Activated T-helper 17 cell treated with anti-CD3 and anti-CD28 coated beads, Interleukin-2, amount 50 U/mL, for 72 hours (primary cell): ENCODE data around the gene GUCA2A. TPM values are rescaled to one million over a fixed set of nuclear protein-coding genes. Genes with fewer than 3 reads are reported as not detected.
"Not testable (repeated sequence)": the region's sequence is repeated elsewhere in the genome, so short reads cannot be mapped to it uniquely, and the experiment has no call there.

Experiments
- ATAC-seq: fragments of 150-1000 bp; cut with Tn5 transposase; replicated peaks from 2 replicates; pipeline ENCODE4 v1.10.0; 2021; ENCODE audit warnings: mild to moderate bottlenecking, moderate library complexity
- H3K27ac Mint-ChIP-seq: one replicate; pipeline ENCODE4 v1.8.0; 2022; ENCODE audit warnings: mixed read lengths
- H3K27me3 Mint-ChIP-seq: one replicate; pipeline ENCODE4 v1.8.0; 2022; ENCODE audit warnings: mixed read lengths
- H3K36me3 Mint-ChIP-seq: one replicate; pipeline ENCODE4 v1.8.0; 2022; ENCODE audit warnings: low read depth, mild to moderate bottlenecking, mixed read lengths
- H3K4me1 Mint-ChIP-seq: one replicate; pipeline ENCODE4 v1.8.0; 2022; ENCODE audit warnings: mixed read lengths
- H3K4me3 Mint-ChIP-seq: one replicate; pipeline ENCODE4 v1.8.0; 2022; ENCODE audit warnings: mild to moderate bottlenecking, mixed read lengths
- H3K9me3 Mint-ChIP-seq: one replicate; pipeline ENCODE4 v1.8.0; 2022; ENCODE audit warnings: mixed read lengths
- total RNA-seq, 2 donors: library from RNA; stranded (reverse); gene quantifications; one replicate each; pipeline ENCODE4 v1.2.3, GENCODE V29; 2022

The GUCA2A gene, protein sequence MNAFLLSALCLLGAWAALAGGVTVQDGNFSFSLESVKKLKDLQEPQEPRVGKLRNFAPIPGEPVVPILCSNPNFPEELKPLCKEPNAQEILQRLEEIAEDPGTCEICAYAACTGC
- not detected for total RNA-seq

DNA sequence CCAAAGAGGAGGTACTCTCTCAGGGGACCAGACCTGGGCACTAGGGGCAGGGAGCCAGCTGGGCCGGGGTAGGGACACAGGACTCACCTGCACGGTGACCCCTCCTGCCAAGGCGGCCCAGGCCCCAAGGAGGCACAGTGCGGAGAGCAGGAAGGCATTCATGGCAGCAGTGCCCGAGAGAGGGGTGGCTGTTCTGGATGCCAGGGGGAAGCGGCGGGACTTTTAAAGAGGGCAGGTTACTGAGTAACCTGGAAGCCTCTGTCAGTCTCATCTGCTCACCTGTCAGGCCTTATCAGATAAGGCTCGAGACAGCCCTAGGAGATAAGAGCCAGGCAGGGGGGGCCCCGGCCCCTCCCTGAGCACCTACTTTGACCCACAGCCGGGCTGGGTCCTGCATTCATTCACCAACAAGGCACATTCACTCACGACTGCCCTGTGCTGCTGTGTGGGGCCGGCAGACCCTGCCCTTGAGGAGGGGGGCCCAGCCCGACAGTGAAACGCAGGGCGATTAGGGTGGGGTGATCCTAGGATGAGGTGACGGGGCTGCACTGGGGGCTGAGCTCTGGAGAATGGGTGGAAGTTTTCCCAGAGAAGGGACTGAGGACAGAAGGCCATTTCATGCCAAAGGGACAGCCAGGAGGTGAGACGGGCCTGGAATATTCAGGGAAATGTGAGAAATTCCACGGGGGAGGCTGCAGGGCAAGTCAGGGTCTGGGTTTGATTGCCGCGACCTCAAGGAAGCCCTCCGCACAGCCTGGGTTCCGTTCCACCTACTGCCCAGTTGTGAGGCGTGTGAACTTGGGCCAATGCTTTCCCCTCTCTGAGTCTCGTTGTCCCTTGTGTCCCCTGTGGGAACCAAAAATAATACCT lies at the start of gene GUCA2A:
TSS of gene GUCA2A (minus strand) at position 195 of the 870 bp plus-strand sequence. CDS start at position 162, 33 bp downstream.
- no peaks in the 10 kb centered on the region for H3K36me3 Mint-ChIP-seq
- H3K4me3 Mint-ChIP-seq = no peak within 1 kb of the TSS
- peaks cover 9% of the 10 kb centered on the region for H3K27me3 Mint-ChIP-seq
- H3K27ac Mint-ChIP-seq = no peak within 1 kb of the TSS
- H3K4me1 Mint-ChIP-seq = no peaks in the 10 kb centered on the region
- ATAC-seq = no peak
- peaks cover 14% of the 10 kb centered on the region for H3K9me3 Mint-ChIP-seq

DNA sequence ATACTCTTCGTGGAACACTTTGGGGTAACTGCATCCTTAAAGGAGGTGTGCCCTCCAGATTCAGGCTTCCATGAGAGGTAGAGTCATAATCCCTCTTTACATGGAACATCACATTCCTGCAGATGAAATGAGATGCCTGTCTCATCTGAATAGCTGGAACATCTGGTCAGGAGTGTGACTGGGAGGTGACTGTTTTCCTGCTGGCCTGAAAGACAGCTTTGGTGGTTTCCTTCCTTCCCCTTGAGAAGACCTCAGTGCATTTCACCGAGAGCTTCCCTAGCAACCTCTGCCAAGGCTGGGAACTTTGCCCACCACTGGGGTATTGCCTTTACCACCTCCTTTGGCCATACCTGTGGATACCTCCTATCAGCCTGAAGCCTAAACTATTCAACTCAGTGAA lies 46.7 kb upstream of the GUCA2A start:
- Mint-ChIP-seq H3K9me3 (no peaks in the 10 kb centered on the region), H3K27ac (peak overlapping the region; percentile 28), H3K4me3 (no peak overlapping the region), H3K36me3 (peaks cover 42% of the 10 kb centered on the region), H3K27me3 (no peaks in the 10 kb centered on the region), H3K4me1 (peaks cover 7% of the 10 kb centered on the region)
- ATAC-seq = no peak

DNA sequence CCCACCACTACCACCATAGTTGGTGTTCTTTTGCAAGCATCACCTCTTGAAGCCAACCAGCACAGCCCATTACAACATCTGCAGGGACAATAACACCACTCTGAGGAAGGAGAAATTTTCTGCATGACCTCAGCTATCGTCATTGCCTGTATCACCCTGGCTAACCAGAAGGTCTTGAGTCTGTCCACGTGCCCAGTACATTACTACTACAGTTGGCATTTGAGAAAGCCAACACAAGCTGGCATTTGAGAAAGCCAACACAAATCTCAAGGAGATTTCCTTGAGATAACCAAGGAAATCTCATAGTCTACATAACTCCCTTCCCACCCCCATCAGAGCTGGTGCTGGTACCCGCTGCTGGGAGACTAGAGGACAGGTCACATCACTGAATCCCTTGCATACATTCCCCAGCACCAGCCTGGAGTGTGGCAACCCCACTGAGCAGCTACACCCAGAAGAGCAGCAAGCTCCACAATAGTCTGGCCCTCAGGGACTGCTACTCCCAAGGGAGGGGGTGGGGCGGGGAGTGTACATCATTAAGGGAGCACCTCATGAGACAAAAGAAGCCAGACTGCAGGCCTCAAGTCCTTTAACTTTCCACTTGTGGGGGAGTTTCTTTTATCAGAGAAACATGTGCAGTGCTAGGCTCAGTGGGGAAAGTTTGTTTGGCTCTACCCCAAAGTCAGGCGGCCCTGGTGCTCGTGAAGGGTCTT lies 46.0 kb upstream of the GUCA2A start:
- Mint-ChIP-seq H3K4me1 (peaks cover 7% of the 10 kb centered on the region), H3K27ac (no peak overlapping the region), H3K9me3 (no peaks in the 10 kb centered on the region), H3K4me3 (no peak overlapping the region), H3K27me3 (no peaks in the 10 kb centered on the region), H3K36me3 (peaks cover 48% of the 10 kb centered on the region)
- no peak for ATAC-seq

DNA sequence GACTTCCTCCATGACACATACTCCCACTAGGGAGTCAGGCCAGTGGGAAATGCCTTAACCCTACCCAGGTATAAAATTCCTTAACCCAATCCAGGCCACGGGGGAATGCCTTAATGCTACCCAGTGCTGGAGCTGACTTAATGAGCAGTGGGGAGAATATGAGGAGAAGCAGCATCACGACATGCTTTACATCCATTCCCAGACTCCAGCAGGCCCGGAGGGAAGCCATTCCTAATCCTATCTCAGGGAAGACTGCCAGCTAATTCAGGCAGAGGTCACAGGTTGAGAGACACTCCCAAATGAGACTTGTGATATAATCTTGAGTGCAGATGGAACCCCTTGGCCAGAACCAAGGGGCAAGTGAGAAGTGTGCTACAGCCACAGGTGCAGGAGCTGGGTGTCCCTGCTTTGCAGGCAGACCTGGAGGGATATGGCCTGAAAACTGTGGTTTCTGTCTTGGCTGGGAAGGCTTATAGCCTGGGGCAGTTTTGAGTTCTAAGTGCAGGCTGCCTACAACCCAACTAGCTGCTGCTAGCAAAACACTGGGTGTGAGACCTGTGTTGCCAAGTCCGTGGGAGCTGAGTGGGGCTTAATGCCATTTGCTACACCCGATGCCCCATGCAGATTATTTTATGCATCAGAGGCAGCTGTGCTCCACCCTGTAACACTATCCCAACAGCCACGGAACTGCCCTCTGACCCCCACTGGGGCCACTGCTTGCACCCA lies 45.1 kb upstream of the GUCA2A start:
- Mint-ChIP-seq H3K4me3 (no peak overlapping the region), H3K27me3 (no peaks in the 10 kb centered on the region), H3K9me3 (peaks cover 2% of the 10 kb centered on the region), H3K27ac (no peak overlapping the region), H3K4me1 (peaks cover 10% of the 10 kb centered on the region), H3K36me3 (peaks cover 55% of the 10 kb centered on the region)
- ATAC-seq = no peak

DNA sequence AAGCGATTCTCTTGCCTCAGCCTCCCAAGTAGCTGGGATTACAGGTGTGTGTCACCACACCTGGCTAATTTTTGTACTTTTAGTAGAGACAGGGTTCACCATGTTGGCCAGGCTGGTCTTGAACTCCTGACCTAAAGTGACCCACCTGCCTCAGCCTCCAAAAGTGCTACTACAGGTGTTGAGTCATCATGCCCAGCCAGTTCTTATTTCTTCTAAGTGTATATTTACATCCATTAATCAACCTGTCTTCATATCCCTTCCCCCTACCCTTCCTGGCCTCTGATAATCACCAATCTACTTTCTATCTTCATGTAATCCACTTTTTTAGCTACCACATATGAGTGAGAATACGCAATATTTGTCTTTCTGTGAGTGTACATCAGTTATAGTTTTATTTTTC lies 42.4 kb upstream of the GUCA2A start:
- not testable (repeated sequence) for H3K27me3 Mint-ChIP-seq, H3K27ac Mint-ChIP-seq, H3K4me3 Mint-ChIP-seq, ATAC-seq, H3K9me3 Mint-ChIP-seq
- Mint-ChIP-seq H3K36me3 (peaks cover 59% of the 10 kb centered on the region), H3K4me1 (peaks cover 12% of the 10 kb centered on the region)

DNA sequence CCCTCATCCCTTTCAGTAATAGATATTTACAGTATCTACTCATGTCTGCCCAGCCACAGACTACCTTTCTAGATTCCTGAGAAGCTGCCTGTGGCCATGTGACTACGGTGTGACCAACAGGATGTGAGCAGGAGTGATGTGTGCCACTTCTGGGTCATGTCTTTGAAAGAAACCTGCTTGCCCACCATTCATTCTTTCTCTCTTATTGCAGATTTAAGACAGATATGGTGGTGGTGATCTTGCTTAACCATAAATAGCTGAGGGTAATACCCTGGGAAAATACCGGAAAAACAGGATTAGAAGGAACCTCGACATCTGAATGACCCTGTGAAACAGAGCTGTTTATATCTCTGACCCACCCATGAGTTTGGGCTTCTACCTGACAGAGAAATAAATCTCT lies 41.6 kb upstream of the GUCA2A start:
- Mint-ChIP-seq H3K4me3 (no peak overlapping the region), H3K4me1 (peaks cover 12% of the 10 kb centered on the region), H3K27me3 (no peaks in the 10 kb centered on the region), H3K36me3 (peaks cover 62% of the 10 kb centered on the region), H3K9me3 (peaks cover 10% of the 10 kb centered on the region), H3K27ac (no peak overlapping the region)
- ATAC-seq = peak; percentile 81

DNA sequence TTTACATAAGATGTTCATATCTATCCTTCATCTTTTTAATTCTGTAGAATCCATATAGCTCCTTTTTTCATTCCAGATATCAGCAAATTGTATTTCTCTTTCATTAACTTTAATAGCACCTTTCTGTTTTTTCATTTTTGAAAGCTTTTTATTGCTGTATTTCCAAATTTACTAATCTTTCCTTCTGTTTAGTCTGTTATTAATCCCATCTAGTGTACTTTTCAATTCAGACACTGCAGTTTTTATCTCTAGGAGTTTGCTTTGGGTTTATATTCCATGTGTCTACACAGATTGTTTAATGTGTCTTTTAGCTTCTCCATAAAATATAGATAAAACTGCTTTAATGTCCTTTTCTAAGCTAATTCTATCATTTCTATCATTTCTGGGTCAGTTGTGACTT lies 37.4 kb upstream of the GUCA2A start:
- H3K36me3 Mint-ChIP-seq = peaks cover 90% of the 10 kb centered on the region
- no peak for ATAC-seq
- H3K27me3 Mint-ChIP-seq = no peaks in the 10 kb centered on the region
- H3K9me3 Mint-ChIP-seq = peaks cover 10% of the 10 kb centered on the region
- H3K4me1 Mint-ChIP-seq = peaks cover 9% of the 10 kb centered on the region
- H3K27ac Mint-ChIP-seq = no peak overlapping the region
- no peak overlapping the region for H3K4me3 Mint-ChIP-seq

DNA sequence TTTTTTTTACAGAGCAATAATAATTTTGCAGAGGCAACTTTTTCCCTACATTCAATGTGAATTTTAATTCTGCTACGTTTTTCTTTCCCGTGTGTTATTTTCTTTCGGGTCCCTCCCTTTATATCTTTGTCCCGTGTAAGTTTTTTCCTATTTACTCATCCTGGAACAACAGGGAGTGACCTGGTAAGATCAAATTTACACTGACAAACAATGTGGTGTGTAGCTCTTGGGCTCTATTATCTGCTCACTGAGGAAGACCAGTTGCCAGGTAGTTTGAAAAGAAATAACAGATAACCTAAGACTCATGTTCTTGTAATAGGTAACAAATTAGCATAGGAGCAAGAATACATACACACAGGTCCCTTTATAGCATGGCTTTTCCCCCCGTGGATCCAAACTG lies 33.7 kb upstream of the GUCA2A start:
- H3K27ac Mint-ChIP-seq = no peak overlapping the region
- ATAC-seq = no peak
- H3K4me1 Mint-ChIP-seq = no peaks in the 10 kb centered on the region
- no peak overlapping the region for H3K4me3 Mint-ChIP-seq
- H3K27me3 Mint-ChIP-seq = no peaks in the 10 kb centered on the region
- H3K9me3 Mint-ChIP-seq = peaks cover 5% of the 10 kb centered on the region
- H3K36me3 Mint-ChIP-seq = peaks cover 82% of the 10 kb centered on the region

DNA sequence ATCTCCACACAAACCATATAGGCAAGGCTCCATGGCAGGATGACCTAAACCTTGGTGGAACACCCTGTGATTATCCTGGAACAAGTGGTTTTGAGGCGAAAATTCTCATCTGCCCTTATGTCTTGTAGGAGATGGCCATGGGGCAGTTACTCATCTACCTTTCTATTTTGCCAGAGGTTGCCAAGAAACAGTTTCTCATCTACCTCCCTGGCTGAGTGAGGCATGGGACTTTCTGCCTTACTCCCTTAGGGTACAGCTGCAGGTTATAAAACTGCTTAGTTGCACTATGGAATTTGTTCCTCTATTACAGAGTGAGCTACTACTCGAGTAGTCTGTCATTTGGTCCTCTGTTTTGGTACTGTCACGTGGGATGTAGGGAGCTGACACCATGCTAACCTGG lies 31.3 kb upstream of the GUCA2A start:
- Mint-ChIP-seq H3K27me3 (no peaks in the 10 kb centered on the region), H3K4me1 (no peaks in the 10 kb centered on the region), H3K9me3 (no peaks in the 10 kb centered on the region), H3K4me3 (no peak overlapping the region), H3K27ac (no peak overlapping the region), H3K36me3 (peaks cover 75% of the 10 kb centered on the region)
- ATAC-seq = no peak

DNA sequence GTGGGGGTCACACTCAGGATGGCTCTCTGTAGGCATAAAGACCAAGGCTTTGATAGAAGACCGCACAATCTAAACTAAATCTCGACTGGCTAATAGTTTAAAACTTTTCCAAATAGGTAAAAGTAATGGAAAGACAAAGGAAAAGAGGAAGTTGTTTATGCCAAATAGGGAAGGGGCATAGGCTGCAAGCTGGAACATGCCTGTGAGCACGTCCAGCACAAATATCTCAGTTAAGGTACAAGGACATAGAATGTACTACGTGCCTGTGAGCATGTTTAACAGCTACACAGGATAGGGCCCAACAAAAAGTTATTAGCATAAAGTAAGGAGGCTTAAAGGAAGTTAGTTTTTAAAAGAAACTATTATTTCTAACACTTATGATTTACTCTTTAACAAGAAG lies 27.6 kb upstream of the GUCA2A start:
- Mint-ChIP-seq H3K4me3 (no peak overlapping the region), H3K27ac (no peak overlapping the region), H3K9me3 (no peaks in the 10 kb centered on the region), H3K4me1 (no peaks in the 10 kb centered on the region), H3K27me3 (no peaks in the 10 kb centered on the region), H3K36me3 (peaks cover 82% of the 10 kb centered on the region)
- ATAC-seq = no peak

DNA sequence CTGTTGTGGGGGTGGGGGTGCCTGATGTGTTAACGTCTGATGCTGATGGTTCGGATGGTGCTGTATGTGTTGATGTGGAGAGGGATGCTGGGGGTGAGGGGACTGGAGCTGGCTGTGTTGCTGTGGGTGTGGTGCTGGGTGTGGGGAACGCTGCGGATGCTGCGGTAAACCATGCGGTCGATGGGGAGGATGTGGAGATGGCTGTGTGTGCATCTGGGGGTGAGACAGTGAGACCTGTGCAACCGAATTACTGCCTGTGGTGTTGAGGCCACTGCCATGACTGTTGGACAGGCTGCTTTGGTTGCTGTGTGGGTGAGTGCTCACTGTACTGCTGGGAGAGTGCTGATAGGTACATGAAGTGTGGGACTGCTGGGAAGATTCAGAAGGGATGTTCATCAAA lies 26.8 kb upstream of the GUCA2A start:
- H3K9me3 Mint-ChIP-seq = no peaks in the 10 kb centered on the region
- H3K36me3 Mint-ChIP-seq = peaks cover 82% of the 10 kb centered on the region
- peaks cover under 1% of the 10 kb centered on the region for H3K4me1 Mint-ChIP-seq
- no peak overlapping the region for H3K27ac Mint-ChIP-seq
- H3K4me3 Mint-ChIP-seq = no peak overlapping the region
- no peaks in the 10 kb centered on the region for H3K27me3 Mint-ChIP-seq
- no peak for ATAC-seq

DNA sequence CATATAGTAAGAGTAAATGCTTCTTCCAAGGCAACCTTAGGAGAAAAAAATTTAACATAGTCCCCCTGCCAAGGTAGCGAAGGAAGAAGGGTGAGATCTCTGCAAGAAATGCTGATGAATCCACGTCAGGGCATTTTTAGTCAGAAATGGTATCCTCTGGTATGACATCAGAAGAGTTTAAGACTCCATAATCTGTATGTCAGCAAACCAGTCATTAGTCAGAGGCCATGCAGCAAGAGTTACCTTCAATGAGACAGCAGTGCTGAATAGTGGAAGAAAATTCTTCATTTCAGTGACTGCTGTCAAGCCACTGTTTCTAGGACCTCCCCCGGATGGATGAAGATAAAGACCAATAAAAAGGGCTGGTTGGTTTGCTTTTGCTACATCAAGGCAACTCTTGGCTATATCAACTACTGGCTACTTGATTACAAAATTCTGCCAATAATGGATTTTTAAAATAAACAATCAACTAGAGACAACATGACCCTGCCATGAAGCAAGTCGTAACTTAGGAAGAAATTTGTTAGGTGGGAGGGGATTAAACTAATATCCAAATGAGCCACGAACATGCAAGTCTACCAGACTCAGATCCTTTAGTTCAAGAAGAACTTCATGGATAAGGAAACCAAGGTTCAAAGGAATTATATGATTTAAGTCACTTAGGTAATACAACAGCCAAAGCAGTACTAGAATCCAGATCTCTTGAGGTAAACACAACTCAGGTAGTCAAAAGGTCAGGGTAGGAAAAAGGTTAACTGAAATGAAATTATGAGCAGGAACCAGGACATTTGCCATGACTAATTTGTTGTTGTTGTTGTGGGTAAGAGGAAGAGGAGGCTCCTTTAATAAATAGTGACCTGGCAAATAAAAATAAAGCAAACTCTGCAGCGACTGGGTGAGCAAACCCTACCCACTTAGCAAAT lies 25.6 kb upstream of the GUCA2A start:
- Mint-ChIP-seq H3K9me3 (no peaks in the 10 kb centered on the region), H3K4me3 (no peak overlapping the region), H3K4me1 (peaks cover 7% of the 10 kb centered on the region), H3K27me3 (no peaks in the 10 kb centered on the region), H3K36me3 (peaks cover 88% of the 10 kb centered on the region), H3K27ac (no peak overlapping the region)
- ATAC-seq = no peak

DNA sequence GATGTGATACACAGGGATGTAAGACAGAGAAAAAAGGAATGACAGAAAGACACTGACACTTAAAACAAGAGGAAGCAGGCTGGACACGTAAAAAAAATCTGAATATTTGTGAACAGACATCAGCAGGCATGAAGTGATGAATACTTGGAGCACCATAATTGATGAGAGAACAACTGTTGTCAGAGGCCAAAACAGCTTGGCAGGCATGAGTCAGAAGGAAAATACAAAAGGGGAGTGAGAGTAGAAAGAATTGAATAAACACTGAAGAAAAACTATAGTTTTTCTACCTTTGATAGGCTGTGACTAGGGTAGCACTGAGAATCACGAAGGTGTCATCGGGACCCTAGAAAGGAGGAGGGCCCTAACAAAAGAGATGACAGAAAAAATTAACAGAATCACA lies 21.6 kb upstream of the GUCA2A start:
- Mint-ChIP-seq H3K27me3 (no peaks in the 10 kb centered on the region), H3K27ac (peak overlapping the region; percentile 87), H3K36me3 (peaks cover 90% of the 10 kb centered on the region), H3K4me1 (peaks cover 7% of the 10 kb centered on the region), H3K4me3 (no peak overlapping the region), H3K9me3 (no peaks in the 10 kb centered on the region)
- ATAC-seq = peak; percentile 83

DNA sequence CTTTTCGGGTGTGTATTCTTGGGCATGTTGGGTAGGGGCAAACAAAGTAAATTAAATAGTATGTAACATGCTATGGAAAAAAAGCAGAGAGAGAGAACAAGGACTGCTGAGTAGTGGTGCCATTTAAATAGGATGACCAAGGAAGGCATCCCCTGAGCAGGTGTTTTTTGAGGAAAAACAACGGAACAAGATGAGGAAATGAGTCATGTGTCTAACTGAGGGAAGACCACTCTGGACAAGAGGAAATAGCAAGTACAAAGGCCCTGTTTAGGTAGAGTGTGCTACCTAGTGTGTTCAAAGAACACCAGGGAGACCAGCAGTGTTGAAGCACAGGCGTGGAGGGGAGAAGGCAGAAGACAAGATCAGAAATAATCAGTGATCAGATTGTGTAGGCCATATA lies 20.1 kb upstream of the GUCA2A start:
- no peaks in the 10 kb centered on the region for H3K9me3 Mint-ChIP-seq
- H3K4me1 Mint-ChIP-seq = peaks cover 7% of the 10 kb centered on the region
- H3K4me3 Mint-ChIP-seq = no peak overlapping the region
- no peak for ATAC-seq
- H3K36me3 Mint-ChIP-seq = peaks cover 90% of the 10 kb centered on the region
- no peak overlapping the region for H3K27ac Mint-ChIP-seq
- H3K27me3 Mint-ChIP-seq = no peaks in the 10 kb centered on the region
